ENCODE results near the gene STIL.

The STIL gene

GRCh38 chr1:47232187-47232874, 81.6 kb downstream of the STIL start, which contains the start of gene TAL1:
TSS of gene TAL1 (minus strand) at chr1:47232225. CDS start at chr1:47225888, 6,337 bp downstream.
- DNase-seq = no peak

GRCh38 chr1:47231301-47232186, 82.4 kb downstream of the STIL start:
- DNase-seq = no peak

GRCh38 chr1:47230692-47231300, 83.2 kb downstream of the STIL start:
- no peak for DNase-seq

GRCh38 chr1:47229886-47230691, 83.9 kb downstream of the STIL start:
- DNase-seq = no peak

GRCh38 chr1:47229031-47229885, 84.7 kb downstream of the STIL start:
- no peak for DNase-seq

- no peak for DNase-seq
These were observed 85.3 kb downstream of the STIL start for GRCh38 chr1:47228644-47229030.

- no peak for DNase-seq
These were observed 86.4 kb downstream of the STIL start for GRCh38 chr1:47227341-47228232.

GRCh38 chr1:47226839-47227215, 87.1 kb downstream of the STIL start:
- DNase-seq = no peak

GRCh38 chr1:47226121-47226838, 87.7 kb downstream of the STIL start:
- no peak for DNase-seq

GRCh38 chr1:47225430-47226100, 88.4 kb downstream of the STIL start:
- no peak for DNase-seq

- DNase-seq = no peak
These were observed 89.1 kb downstream of the STIL start for GRCh38 chr1:47224676-47225399.

- no peak for DNase-seq
These were observed 89.8 kb downstream of the STIL start for GRCh38 chr1:47223921-47224675.

GRCh38 chr1:47223174-47223920, 90.6 kb downstream of the STIL start:
- DNase-seq = no peak

- no peak for DNase-seq
These were observed 91.5 kb downstream of the STIL start for GRCh38 chr1:47222476-47222875.

GRCh38 chr1:47219590-47220220, 94.2 kb downstream of the STIL start:
- DNase-seq = no peak

GRCh38 chr1:47219001-47219400, 94.9 kb downstream of the STIL start:
- no peak for DNase-seq
